CD14-positive monocyte (primary cell): Measurements from ENCODE around the gene EYS. TPM values are rescaled to one million over a fixed set of nuclear protein-coding genes. Genes with fewer than 3 reads are reported as not detected.

Source experiments
- DNase-seq, 3 donors: peaks; one replicate each; pipeline ENCODE4 v3.0.0-alpha.2; 2011 to 2022
- H2AFZ ChIP-seq: 2 replicates; pipeline ENCODE4 v1.6.0; 2012; ENCODE audit warnings: mild to moderate bottlenecking, low read depth, low read length, inconsistent platforms; ENCODE audit not compliant: insufficient read depth, poor library complexity, severe bottlenecking
- H3K27ac ChIP-seq, 2 donors: 1 replicate in 1 of 2; 2 replicates in 1 of 2; pipeline ENCODE4 v1.5.1; 2012 to 2013; ENCODE audit warnings: low read length in 2 of 2, control low read depth in 1 of 2, inconsistent platforms in 1 of 2, low read depth in 1 of 2, mild to moderate bottlenecking in 1 of 2
- H3K27me3 ChIP-seq, 2 donors: one replicate each; pipeline versions ENCODE4 v1.6.0 to v1.6.1; 2011 to 2013; ENCODE audit warnings: low read length in 2 of 2; ENCODE audit not compliant: control insufficient read depth in 2 of 2, insufficient read depth in 2 of 2
- H3K36me3 ChIP-seq, 2 donors: replicated peaks in 1 of 2; 1 replicate in 1 of 2; 2 replicates in 1 of 2; pipeline versions ENCODE4 v1.5.1 to v1.6.1; 2012 to 2013; ENCODE audit warnings: low read length in 2 of 2, control low read depth in 1 of 2, inconsistent platforms in 1 of 2, mild to moderate bottlenecking in 1 of 2; ENCODE audit not compliant: insufficient read depth in 2 of 2, control insufficient read depth in 1 of 2
- H3K4me1 ChIP-seq, 2 donors: 1 replicate in 1 of 2; 2 replicates in 1 of 2; pipeline versions ENCODE4 v1.5.1 to v1.6.1; 2012 to 2013; ENCODE audit warnings: low read length in 2 of 2, control low read depth in 1 of 2, inconsistent platforms in 1 of 2, mild to moderate bottlenecking in 1 of 2, moderate library complexity in 1 of 2; ENCODE audit not compliant: insufficient read depth in 2 of 2, control insufficient read depth in 1 of 2
- H3K4me2 ChIP-seq: replicated peaks from 2 replicates; pipeline ENCODE3; 2012; ENCODE audit warnings: low read length, moderate library complexity, mild to moderate bottlenecking; ENCODE audit not compliant: poor library complexity, severe bottlenecking; ENCODE audit errors: extremely low read depth
- H3K4me3 ChIP-seq, 3 experiments: fragments of 200-600 bp in 1 of 3; sonication (generic) in 1 of 3; replicated peaks in 1 of 3; 1 replicate in 2 of 3; 2 replicates in 1 of 3; pipeline ENCODE4 v1.5.1; 2011 to 2013; ENCODE audit warnings: low read length in 3 of 3, mild to moderate bottlenecking in 3 of 3, control low read depth in 2 of 3, low read depth in 2 of 3, inconsistent platforms in 1 of 3, moderate library complexity in 1 of 3
- H3K79me2 ChIP-seq: 2 replicates; pipeline ENCODE4 v1.6.0; 2012; ENCODE audit warnings: mild to moderate bottlenecking, control low read depth, inconsistent platforms, low read length, moderate library complexity; ENCODE audit not compliant: insufficient read depth
- H3K9ac ChIP-seq: 2 replicates; pipeline ENCODE4 v1.6.0; 2017; ENCODE audit warnings: low read length, mild to moderate bottlenecking; ENCODE audit not compliant: insufficient read depth, poor library complexity, severe bottlenecking
- H3K9me3 ChIP-seq, 2 donors: replicated peaks in 1 of 2; 1 replicate in 1 of 2; 2 replicates in 1 of 2; pipeline versions ENCODE4 v1.5.1 to v1.6.1; 2012 to 2013; ENCODE audit warnings: low read length in 2 of 2, control low read depth in 1 of 2; ENCODE audit not compliant: control insufficient read depth in 1 of 2, insufficient read depth in 1 of 2
- H4K20me1 ChIP-seq: 2 replicates; pipeline ENCODE4 v1.6.0; 2012; ENCODE audit warnings: mild to moderate bottlenecking, low read length, control low read depth, moderate library complexity; ENCODE audit not compliant: insufficient read depth
- H3K27ac Mint-ChIP-seq, 7 donors: one replicate each; pipeline ENCODE4 v1.8.0; 2020; ENCODE audit warnings: mild to moderate bottlenecking in 7 of 7, mixed read lengths in 7 of 7, moderate library complexity in 6 of 7, inconsistent platforms in 2 of 7
- H3K27me3 Mint-ChIP-seq, 3 donors: one replicate each; pipeline ENCODE4 v1.8.0; 2021 to 2022; ENCODE audit warnings: low read depth in 3 of 3, mild to moderate bottlenecking in 3 of 3, mixed read lengths in 3 of 3, moderate library complexity in 3 of 3, inconsistent platforms in 1 of 3
- H3K36me3 Mint-ChIP-seq, 2 donors: one replicate each; pipeline ENCODE4 v1.8.0; 2020; ENCODE audit warnings: mixed read lengths in 2 of 2, inconsistent platforms in 1 of 2, mild to moderate bottlenecking in 1 of 2
- H3K4me1 Mint-ChIP-seq: one replicate; pipeline ENCODE4 v1.8.0; 2020; ENCODE audit warnings: mild to moderate bottlenecking, mixed read lengths
- H3K4me3 Mint-ChIP-seq, 2 donors: one replicate each; pipeline ENCODE4 v1.8.0; 2020; ENCODE audit warnings: mild to moderate bottlenecking in 2 of 2, mixed read lengths in 2 of 2, moderate library complexity in 1 of 2
- H3K9me3 Mint-ChIP-seq, 7 donors: one replicate each; pipeline ENCODE4 v1.8.0; 2020 to 2022; ENCODE audit warnings: mixed read lengths in 7 of 7, mild to moderate bottlenecking in 6 of 7, moderate library complexity in 6 of 7, inconsistent platforms in 2 of 7
- WGBS: methylation state at CpG from one replicate; pipeline ENCODE4 v1.1.5; 2013; ENCODE audit warnings: missing lambda C conversion rate; ENCODE audit not compliant: insufficient coverage; 5-methylcytosine and 5-hydroxymethylcytosine counted together
- intact Hi-C, 2 donors: fragments of 100-400 bp; cut with micrococcal nuclease; formaldehyde crosslinking; loops; one replicate each; pipeline versions ENCODE4 v1.15.0 to v1.15.1; 2023
- polyA plus RNA-seq, 3 donors: library from polyadenylated mRNA; depleted of rRNA in 1 of 3; unstranded in 2 of 3; stranded (reverse) in 1 of 3; fragments of 300-500 nt in 2 of 3; fragments of >200 nt in 1 of 3; fragmentation: Illumina TruSeq in 2 of 3; gene quantifications; 1 replicate in 2 of 3; 2 replicates in 1 of 3; pipeline ENCODE4 v1.2.3, GENCODE V29; 2012 to 2021
- TF ChIP-seq, protein P1 (sequence below): fragments of 200-600 bp; IDR thresholded peaks from one replicate; pipeline ENCODE4 v1.8.0; 2022; ENCODE audit warnings: antibody characterized with exemption, mild to moderate bottlenecking

EYS gene
- polyA plus RNA-seq, 3 donors = 0.01 to 0.03 TPM; not detected in 1

DNA sequence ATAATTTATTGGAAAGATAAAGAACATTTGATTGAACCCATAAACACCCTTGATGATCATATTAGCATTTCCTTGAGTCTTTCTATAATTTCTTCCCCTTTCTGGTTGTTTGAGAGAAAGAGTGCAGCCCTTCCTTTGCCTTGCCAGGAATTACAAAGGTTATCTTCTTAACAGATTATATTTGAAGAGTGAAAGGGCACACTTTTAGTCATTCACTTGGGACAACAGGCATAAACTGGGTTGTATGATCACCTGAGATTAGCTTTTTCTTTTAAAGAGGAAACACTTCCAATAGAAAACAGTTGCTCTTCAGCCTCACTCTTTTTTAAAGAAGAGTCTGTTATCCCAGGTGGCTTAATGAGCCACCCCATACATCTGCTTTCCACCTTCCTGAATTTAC, 1776.2 kb downstream of the EYS start:
- Histone ChIP-seq H2AFZ (no peak overlapping the region), H3K4me2 (no peak overlapping the region), H3K36me3 (no peaks in the 10 kb centered on the region), H3K4me3 (no peak overlapping the region), H3K9me3 (no peaks in the 10 kb centered on the region), H3K27me3 (no peaks in the 10 kb centered on the region), H3K4me1 (no peaks in the 10 kb centered on the region), H4K20me1 (no peaks in the 10 kb centered on the region), H3K27ac (no peak overlapping the region), H3K9ac (no peak overlapping the region), H3K79me2 (no peaks in the 10 kb centered on the region)
- no peak for DNase-seq
- TF ChIP-seq, protein P1, sequence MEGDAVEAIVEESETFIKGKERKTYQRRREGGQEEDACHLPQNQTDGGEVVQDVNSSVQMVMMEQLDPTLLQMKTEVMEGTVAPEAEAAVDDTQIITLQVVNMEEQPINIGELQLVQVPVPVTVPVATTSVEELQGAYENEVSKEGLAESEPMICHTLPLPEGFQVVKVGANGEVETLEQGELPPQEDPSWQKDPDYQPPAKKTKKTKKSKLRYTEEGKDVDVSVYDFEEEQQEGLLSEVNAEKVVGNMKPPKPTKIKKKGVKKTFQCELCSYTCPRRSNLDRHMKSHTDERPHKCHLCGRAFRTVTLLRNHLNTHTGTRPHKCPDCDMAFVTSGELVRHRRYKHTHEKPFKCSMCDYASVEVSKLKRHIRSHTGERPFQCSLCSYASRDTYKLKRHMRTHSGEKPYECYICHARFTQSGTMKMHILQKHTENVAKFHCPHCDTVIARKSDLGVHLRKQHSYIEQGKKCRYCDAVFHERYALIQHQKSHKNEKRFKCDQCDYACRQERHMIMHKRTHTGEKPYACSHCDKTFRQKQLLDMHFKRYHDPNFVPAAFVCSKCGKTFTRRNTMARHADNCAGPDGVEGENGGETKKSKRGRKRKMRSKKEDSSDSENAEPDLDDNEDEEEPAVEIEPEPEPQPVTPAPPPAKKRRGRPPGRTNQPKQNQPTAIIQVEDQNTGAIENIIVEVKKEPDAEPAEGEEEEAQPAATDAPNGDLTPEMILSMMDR = no peak
- Mint-ChIP-seq H3K27me3 (no peaks in the 10 kb centered on the region), H3K27ac (no peak overlapping the region), H3K4me1 (no peaks in the 10 kb centered on the region), H3K4me3 (no peak overlapping the region), H3K36me3 (no peaks in the 10 kb centered on the region), H3K9me3 (peaks cover 0 to 4% (median 0%) of the 10 kb centered on the region in 7 donors)
- intact Hi-C loops = no loop called here

DNA sequence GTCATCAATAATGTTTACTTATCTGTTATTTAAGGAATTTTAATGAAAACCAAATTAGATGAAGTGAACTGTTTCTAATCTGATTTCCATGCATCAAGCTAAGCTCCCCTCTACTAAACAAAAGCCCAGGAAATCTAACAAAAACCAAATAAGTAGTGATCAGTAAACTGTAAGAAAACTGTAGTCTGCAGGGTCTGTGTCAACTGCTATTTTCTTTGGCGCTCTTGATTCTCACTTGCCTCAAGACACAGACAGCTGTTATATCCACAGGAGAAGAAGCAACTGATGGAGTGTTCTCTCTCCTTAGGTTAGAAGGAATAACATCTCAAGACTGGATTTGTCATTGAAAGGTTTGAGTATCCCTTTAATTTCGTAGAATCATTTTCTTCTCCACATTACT, 1777.9 kb downstream of the EYS start:
- no peaks in the 10 kb centered on the region for H3K27me3 Mint-ChIP-seq
- intact Hi-C loops = no loop called here

More for the DNA sequence above, 1777.9 kb downstream of the EYS start:
- WGBS = no CpG with 5 or more reads among the region's 2 CpGs
- no peak overlapping the region for H3K4me3 ChIP-seq
- no peaks in the 10 kb centered on the region for H3K36me3 ChIP-seq
- no peaks in the 10 kb centered on the region for H4K20me1 ChIP-seq
- H3K9ac ChIP-seq = no peak overlapping the region
- TF ChIP-seq, protein P1 = no peak
- H3K9me3 Mint-ChIP-seq = peaks cover 0 to 4% (median 0%) of the 10 kb centered on the region in 7 donors
- no peaks in the 10 kb centered on the region for H3K4me1 Mint-ChIP-seq
- DNase-seq = no peak
- no peak overlapping the region for H3K4me2 ChIP-seq
- no peaks in the 10 kb centered on the region for H3K4me1 ChIP-seq
- no peak overlapping the region for H3K27ac ChIP-seq
- H3K79me2 ChIP-seq = no peaks in the 10 kb centered on the region
- H3K27me3 ChIP-seq = no peaks in the 10 kb centered on the region
- H2AFZ ChIP-seq = no peak overlapping the region
- H3K4me3 Mint-ChIP-seq = no peak overlapping the region
- no peak overlapping the region for H3K27ac Mint-ChIP-seq
- no peaks in the 10 kb centered on the region for H3K36me3 Mint-ChIP-seq
- no peaks in the 10 kb centered on the region for H3K9me3 ChIP-seq
